ENCODE measurements around the gene TPCN2.

TPCN2 gene

DNA sequence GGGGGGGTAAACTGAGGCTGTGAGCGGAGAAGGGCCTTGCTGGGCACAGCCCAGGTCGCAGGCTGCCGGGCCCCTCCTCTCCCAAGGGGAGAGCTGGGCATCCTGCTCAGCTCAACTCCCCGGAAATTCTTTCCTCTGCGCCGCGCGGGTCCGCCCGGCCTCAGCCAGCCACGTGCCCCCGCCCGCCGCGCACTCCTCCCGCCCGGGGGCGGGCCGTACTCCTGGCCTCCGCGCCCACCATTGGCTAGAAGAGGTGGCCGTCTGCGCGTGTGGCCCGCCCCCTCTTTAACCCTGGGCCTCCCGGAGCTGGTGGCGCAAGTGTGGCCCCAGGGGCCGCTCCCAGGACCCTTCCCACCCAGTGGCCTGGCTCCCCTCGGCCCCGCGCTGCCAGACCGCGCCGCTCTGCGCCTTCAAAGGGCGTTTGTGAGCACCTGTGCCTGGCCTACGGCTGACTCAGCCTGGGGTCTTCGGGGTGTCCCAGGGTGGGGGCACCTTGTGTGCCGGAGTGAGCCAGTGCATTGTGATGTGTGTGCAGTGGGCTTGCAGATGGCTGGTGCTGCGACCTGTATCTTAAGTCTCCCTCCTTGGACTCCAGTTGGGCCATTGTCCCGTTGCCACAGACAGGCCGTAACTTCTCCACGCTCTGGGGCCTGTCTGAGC is 37.6 kb upstream of the TPCN2 start:
- peak; percentile 20 for DNase-seq

DNA sequence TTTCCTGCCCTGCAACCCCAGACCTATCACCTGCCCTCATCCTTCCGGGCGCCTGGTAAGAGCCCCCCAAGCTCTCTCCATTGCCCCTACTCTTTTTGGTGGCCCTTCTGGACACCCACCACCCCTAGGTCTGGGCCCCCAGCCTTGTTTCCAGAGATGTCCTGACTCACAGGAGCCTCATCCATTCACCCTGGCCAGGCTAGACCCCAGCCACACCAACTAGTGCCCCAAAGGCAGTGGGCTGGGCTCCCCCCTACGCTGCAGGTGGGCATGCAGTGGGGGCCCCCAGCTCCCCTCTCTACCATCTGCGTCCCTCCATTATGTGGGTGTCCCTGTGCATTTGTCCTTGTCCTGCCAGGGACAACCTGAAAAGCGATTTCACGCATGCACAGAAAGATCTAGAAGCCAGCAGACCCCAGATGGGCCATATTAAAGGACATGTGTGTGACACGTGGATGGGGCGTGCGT is 37.1 kb upstream of the TPCN2 start:
- DNase-seq: no peak

DNA sequence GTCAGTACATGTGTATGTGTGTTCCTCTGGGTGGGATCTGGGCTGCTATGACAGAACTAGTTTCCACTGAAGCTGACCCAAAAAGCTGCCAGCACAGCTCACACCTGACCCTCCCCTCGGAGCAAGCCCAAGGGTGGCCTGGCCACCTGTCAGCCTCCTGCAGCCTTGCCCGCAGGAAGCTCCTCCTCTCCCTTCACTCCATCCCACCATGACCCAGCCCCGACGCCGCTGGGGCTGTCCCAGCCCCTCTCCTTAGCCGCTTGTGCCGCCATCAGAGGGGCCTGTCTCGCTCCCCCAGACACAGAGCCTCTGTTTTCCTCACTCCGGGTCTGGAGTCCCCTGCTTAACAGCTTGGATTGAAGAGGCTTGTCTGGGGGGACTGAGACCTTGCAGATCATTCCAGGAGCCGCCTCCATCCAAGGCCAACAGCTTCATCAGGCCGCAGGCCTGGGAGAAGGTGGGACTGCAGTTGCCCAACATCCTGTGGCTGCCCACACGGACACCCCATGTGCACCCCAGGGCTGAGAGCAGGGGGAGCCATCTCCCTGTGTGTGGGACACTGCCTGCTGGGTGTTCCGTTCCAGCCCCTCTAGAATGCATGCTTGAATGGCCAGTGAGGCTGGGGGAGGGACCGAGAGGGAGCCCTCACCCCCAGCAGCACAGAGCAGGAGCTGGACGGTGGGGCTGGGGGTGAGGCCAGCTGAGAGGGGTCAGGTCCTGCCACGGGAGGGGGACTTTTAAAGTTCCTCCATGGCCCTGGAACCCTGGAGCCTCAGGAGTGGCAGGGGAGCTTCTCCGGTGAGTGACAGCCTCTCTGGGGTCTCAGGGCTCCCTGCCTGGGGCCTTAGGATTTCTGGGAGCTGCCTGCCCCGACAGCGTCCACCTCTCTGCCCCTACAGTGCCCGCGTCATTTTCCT is 36.4 kb upstream of the TPCN2 start:
- DNase-seq: no peak

- no peak for DNase-seq
These were observed 35.5 kb upstream of the TPCN2 start, which contains the start of gene MRGPRF for GRCh38 chr11:69013009-69013951. MRGPRF (minus strand) TSS chr11:69013246; CDS start chr11:69009901, 3,345 bp downstream.

- DNase-seq: no peak
These were observed 34.5 kb upstream of the TPCN2 start for GRCh38 chr11:69014084-69014851.

DNA sequence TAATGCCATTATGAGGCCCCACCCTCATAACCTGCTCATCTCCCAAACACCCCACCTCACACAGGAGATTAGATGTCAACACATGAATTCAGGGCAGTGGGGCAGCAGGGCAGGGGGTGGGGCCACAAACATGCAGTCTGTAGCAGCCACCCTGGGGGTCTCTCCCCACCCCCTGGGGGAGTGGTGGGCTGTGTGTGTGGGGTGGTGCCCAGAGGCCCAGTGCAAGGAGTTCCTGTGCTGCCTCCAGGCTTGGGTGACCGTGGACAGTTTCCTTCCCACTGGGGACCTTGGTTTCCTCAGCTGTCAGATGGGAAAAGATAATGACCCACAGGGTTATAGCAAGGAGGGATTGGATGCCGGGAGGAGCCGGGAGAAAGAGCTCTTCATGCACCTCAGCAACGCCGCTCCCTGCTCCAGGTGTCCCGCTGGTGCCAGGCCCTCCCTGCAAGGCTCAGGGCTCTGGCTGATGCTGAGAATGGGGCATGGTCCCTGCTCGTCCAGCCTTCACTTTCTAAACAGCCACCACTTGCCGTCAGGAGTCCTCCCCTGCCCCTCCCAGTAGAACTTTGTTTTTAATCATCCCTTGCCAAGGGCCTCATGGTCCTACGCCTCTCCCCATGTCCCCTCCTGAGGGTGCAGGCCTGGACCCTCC is 33.7 kb upstream of the TPCN2 start:
- no peak for DNase-seq

GRCh38 chr11:69017951-69018350 is 30.8 kb upstream of the TPCN2 start:
- DNase-seq: no peak

GRCh38 chr11:69018924-69019323 is 29.8 kb upstream of the TPCN2 start:
- DNase-seq: no peak

DNA sequence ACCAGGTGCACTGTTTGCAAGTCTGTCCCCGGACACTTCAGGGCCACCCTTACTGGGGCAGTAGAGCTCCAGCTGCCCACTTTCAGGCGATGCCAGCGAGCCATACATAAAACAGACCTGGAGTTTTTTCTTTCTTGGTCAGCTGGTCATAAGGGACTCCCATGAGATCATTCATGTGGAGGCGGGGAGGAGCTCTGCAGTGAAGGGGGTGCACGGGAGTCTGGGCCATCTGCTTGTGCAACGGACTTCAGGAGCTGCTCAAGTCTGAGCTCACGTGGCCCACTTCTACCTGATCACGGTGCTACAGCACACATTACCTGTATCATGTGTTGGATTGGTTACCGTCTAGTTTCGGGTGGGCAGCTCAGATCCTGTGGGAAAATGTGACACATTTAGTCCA is 26.5 kb upstream of the TPCN2 start:
- no peak for DNase-seq

- DNase-seq: no peak
These were observed 24.2 kb upstream of the TPCN2 start for GRCh38 chr11:69024509-69024908.

GRCh38 chr11:69027704-69028372 is 20.9 kb upstream of the TPCN2 start:
- no peak for DNase-seq

GRCh38 chr11:69030301-69030700 is 18.4 kb upstream of the TPCN2 start:
- no peak for DNase-seq

DNA sequence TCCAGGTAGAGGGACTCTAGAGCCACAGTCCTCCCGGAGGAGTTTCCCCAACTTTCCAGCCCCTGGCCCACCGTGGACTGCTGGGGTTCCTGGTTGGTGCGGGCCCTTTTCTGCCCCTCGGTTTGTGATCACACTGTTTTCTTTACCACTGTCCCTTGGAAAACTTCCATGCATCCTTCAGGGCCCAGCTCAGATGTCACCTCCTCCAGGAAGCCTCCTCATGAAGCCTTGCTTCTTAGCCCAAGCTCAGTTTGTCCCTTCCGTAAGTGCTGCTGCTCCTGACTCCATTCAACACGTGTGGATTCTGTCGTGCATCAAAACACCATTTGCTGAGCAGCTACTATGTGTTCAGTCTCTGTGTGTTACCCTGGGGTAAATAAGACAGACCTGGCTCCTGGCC is 15.9 kb upstream of the TPCN2 start:
- DNase-seq: no peak

DNA sequence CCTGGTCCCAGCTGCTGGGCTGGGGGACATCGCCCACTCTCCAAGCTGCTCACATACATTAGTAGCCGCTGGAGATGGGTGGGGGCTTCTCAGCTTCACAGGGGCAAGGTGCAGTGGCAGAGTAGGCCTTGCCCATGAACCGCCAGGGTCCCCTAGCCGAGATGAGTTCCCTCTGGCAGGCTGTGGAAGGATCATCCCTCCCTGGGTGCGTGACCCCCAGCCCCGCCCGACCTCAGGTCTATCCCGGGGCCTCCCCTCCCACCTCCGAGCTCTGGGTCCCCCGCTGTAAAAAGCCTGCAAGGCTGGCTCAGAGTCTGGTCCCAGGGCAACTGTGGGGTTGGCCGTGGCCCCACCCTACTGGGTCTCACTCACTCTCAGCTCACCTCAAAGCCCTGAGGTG is 15.3 kb upstream of the TPCN2 start:
- no peak for DNase-seq

DNA sequence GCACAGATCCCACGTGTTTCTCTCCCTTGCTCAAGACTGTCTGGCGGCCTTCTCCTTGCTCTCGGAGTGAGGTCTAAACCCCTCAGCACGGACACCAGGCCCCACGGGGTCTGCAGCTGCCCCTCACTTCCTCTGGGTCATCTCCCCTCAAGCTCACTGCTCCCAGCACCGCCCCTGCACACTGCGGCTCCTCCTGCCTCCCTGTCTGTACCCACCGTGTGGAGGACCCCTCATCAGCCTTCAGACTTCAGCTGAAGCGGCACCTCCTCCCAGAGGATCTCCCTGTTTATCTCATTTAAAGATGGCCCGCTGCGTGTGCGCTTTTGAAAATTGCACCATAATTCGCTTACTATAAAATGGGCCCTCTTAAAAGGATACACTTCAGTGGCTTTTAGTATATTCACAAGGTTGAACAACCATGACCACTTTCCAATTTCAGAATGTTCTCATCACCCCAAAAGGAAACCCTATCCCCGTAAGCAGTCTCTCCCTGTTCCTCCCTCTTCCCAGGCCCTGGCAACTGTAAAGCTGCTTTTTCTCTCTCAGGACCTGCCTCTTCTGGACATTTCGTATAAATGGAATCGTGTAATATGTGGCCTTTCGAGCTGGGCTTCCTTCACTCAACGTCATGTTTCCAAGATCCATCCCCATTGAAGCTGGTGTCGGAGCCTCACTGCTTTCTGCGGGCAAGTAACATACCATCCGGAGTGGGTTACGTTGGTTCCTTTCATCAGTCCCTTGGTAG is 14.4 kb upstream of the TPCN2 start:
- DNase-seq: no peak

- no peak for DNase-seq
These were observed 13.4 kb upstream of the TPCN2 start for GRCh38 chr11:69035150-69035945.

GRCh38 chr11:69035946-69036340 is 12.8 kb upstream of the TPCN2 start:
- DNase-seq: no peak

DNA sequence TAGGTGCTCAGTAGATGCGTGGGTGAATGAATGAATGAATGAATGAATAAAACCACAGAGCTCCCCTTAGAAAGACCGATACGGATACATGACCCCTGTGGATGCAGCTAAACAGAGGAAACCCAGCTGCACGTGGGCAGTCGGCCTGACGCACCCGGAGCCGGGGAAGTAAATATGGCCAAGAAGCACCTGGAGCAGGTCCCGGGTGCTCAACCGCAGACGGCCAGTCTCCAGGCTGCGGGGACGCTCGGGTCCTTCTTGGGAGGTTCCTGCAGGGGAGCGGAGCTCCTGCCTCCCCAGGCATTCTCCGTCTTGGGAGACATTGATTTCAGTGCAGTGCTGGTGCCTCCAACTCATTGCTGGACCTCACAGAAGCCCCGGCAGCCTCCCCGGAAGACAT is 11.7 kb upstream of the TPCN2 start:
- DNase-seq: no peak

- no peak for DNase-seq
These were observed 11.2 kb upstream of the TPCN2 start for GRCh38 chr11:69037544-69037943.

Measured in CD4-positive, alpha-beta T cell treated with Interleukin-17A for 4 hours (primary cell).